Measurements from ENCODE around the gene CDC5L. TPM values are rescaled to one million over a fixed set of nuclear protein-coding genes. Genes with fewer than 3 reads are reported as not detected.
"Not testable (repeated sequence)": the region's sequence is repeated elsewhere in the genome, so short reads cannot be mapped to it uniquely, and the experiment has no call there.

The CDC5L gene
- total and polyA plus RNA-seq, 3 experiments from 2014 or later, result 14.9 to 29.9 (median 27.4) TPM

- Mint-ChIP-seq H3K27ac (peak overlapping the region in 1 of 8 donors; percentile 19), H3K4me1 (peaks cover 24 to 32% (median 30%) of the 10 kb centered on the region in 3 donors), H3K9me3 (peaks cover 16 to 22% (median 20%) of the 10 kb centered on the region in 5 donors), H3K36me3 (peaks cover 28 to 81% (median 40%) of the 10 kb centered on the region in 3 donors), H3K27me3 (no peaks in the 10 kb centered on the region), H3K4me3 (no peak overlapping the region)
- no peaks in the 10 kb centered on the region for H3K27me3 ChIP-seq (ENCODE audit: insufficient read depth, low read length, poor library complexity, severe bottlenecking)
- no peak for DNase-seq
- no peaks in the 10 kb centered on the region for H3K9me3 ChIP-seq (ENCODE audit: low read length)
- peaks cover 7% of the 10 kb centered on the region for H3K36me3 ChIP-seq (ENCODE audit: insufficient read depth, low read length)
- CTCF ChIA-PET, result no interaction called here
- H3K27ac ChIP-seq (ENCODE audit: low read depth, low read length), result no peak overlapping the region
- H3K4me1 ChIP-seq (ENCODE audit: insufficient read depth, low read length), result no peaks in the 10 kb centered on the region
- no peak overlapping the region for H3K4me3 ChIP-seq (ENCODE audit: low read length)
- POLR2A ChIA-PET, result no interaction called here
Measured at GRCh38 chr6:44439270-44440045, 52.0 kb downstream of the CDC5L start.

DNA sequence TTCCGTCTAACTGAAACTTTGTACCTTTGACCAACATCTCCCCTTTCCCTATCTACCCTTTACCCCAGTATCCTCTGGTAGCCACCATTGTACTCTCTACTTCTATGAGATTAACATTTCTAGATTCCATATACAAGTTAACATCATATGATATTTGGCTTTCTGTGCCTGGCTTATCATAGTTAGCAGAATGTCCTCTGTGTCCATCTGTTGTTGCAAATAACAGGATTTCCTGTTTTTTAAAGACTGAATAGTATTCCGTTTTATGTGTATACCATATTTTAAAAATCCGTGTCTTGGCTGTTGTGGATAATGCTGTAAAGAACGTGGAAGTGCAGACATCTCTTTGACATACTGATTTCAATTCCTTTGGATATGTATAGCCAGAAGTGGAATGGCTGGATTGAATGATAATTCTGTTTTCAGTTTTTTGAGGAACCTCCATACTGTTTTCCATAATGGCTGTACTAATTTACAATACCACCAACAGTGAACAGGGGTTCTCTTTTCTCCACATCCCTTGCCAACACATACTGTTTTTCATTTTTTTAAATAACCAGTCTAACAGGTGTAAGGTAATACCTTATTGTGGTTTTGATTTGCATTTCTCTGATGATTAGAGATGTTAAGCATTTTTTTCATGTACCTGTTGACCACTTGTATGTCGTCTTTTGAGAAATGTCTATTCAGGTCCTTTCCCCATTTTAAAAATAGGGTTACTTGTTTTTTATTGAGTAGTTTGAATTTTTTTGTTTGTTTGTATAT lies 53.8 kb downstream of the CDC5L start:
- DNase-seq, result no peak
- Histone ChIP-seq H3K27ac (ENCODE audit: low read depth, low read length) (no peak overlapping the region), H3K27me3 (ENCODE audit: insufficient read depth, low read length, poor library complexity, severe bottlenecking) (no peaks in the 10 kb centered on the region), H3K4me1 (ENCODE audit: insufficient read depth, low read length) (no peaks in the 10 kb centered on the region), H3K9me3 (ENCODE audit: low read length) (no peaks in the 10 kb centered on the region), H3K36me3 (ENCODE audit: insufficient read depth, low read length) (peaks cover 12% of the 10 kb centered on the region), H3K4me3 (ENCODE audit: low read length) (no peak overlapping the region)
- CTCF ChIA-PET, result no interaction called here
- H3K4me1 Mint-ChIP-seq, result peaks cover 13 to 32% (median 21%) of the 10 kb centered on the region in 3 donors
- no peak overlapping the region for H3K27ac Mint-ChIP-seq
- peaks cover 16 to 22% (median 20%) of the 10 kb centered on the region in 5 donors for H3K9me3 Mint-ChIP-seq
- peaks cover 28 to 83% (median 40%) of the 10 kb centered on the region in 3 donors for H3K36me3 Mint-ChIP-seq
- POLR2A ChIA-PET, result no interaction called here
- no peak overlapping the region for H3K4me3 Mint-ChIP-seq
- H3K27me3 Mint-ChIP-seq, result no peaks in the 10 kb centered on the region

GRCh38 chr6:44442236-44442635 lies 54.7 kb downstream of the CDC5L start:
- Mint-ChIP-seq H3K9me3 (peaks cover 16 to 22% (median 20%) of the 10 kb centered on the region in 5 donors), H3K4me1 (peaks cover 8 to 25% (median 18%) of the 10 kb centered on the region in 3 donors), H3K36me3 (peaks cover 28 to 84% (median 40%) of the 10 kb centered on the region in 3 donors), H3K27me3 (no peaks in the 10 kb centered on the region), H3K4me3 (no peak overlapping the region), H3K27ac (no peak overlapping the region)
- no peak for DNase-seq
- Histone ChIP-seq H3K27ac (ENCODE audit: low read depth, low read length) (no peak overlapping the region), H3K36me3 (ENCODE audit: insufficient read depth, low read length) (peaks cover 17% of the 10 kb centered on the region), H3K4me1 (ENCODE audit: insufficient read depth, low read length) (no peaks in the 10 kb centered on the region), H3K4me3 (ENCODE audit: low read length) (no peak overlapping the region), H3K27me3 (ENCODE audit: insufficient read depth, low read length, poor library complexity, severe bottlenecking) (no peaks in the 10 kb centered on the region), H3K9me3 (ENCODE audit: low read length) (no peaks in the 10 kb centered on the region)
- CTCF ChIA-PET, result no interaction called here
- POLR2A ChIA-PET, result no interaction called here

GRCh38 chr6:44442833-44443444 lies 55.4 kb downstream of the CDC5L start:
- Histone ChIP-seq H3K27me3 (ENCODE audit: insufficient read depth, low read length, poor library complexity, severe bottlenecking) (no peaks in the 10 kb centered on the region), H3K36me3 (ENCODE audit: insufficient read depth, low read length) (peaks cover 21% of the 10 kb centered on the region), H3K27ac (ENCODE audit: low read depth, low read length) (no peak overlapping the region), H3K4me3 (ENCODE audit: low read length) (no peak overlapping the region), H3K4me1 (ENCODE audit: insufficient read depth, low read length) (no peaks in the 10 kb centered on the region), H3K9me3 (ENCODE audit: low read length) (no peaks in the 10 kb centered on the region)
- Mint-ChIP-seq H3K9me3 (peaks cover 16 to 22% (median 20%) of the 10 kb centered on the region in 5 donors), H3K36me3 (peaks cover 35 to 85% (median 40%) of the 10 kb centered on the region in 3 donors), H3K27me3 (no peaks in the 10 kb centered on the region), H3K4me3 (no peak overlapping the region), H3K27ac (no peak overlapping the region), H3K4me1 (peaks cover 8 to 18% (median 15%) of the 10 kb centered on the region in 3 donors)
- DNase-seq, result no peak
- POLR2A ChIA-PET, result no interaction called here
- CTCF ChIA-PET, result no interaction called here

GRCh38 chr6:44444853-44445252 lies 57.3 kb downstream of the CDC5L start:
- H3K9me3 Mint-ChIP-seq, result peaks cover 16 to 22% (median 20%) of the 10 kb centered on the region in 5 donors
- ChIA-PET POLR2A (no interaction called here), CTCF (interaction anchor here (2.0 kb wide), 1 partner anchor 10 kb away, joined by 6 read pairs; no protein-coding TSS in a partner anchor)
- no peaks in the 10 kb centered on the region for H3K9me3 ChIP-seq (ENCODE audit: low read length)
- H3K27ac Mint-ChIP-seq, result no peak overlapping the region
- H3K27me3 ChIP-seq (ENCODE audit: insufficient read depth, low read length, poor library complexity, severe bottlenecking), result no peaks in the 10 kb centered on the region
- no peak overlapping the region for H3K4me3 ChIP-seq (ENCODE audit: low read length)
- no peak overlapping the region for H3K4me3 Mint-ChIP-seq
- H3K36me3 Mint-ChIP-seq, result peaks cover 33 to 78% (median 33%) of the 10 kb centered on the region in 3 donors
- H3K36me3 ChIP-seq (ENCODE audit: insufficient read depth, low read length), result peaks cover 24% of the 10 kb centered on the region
- H3K27me3 Mint-ChIP-seq, result no peaks in the 10 kb centered on the region
- H3K4me1 ChIP-seq (ENCODE audit: insufficient read depth, low read length), result no peaks in the 10 kb centered on the region
- H3K4me1 Mint-ChIP-seq, result peaks cover 3 to 12% (median 5%) of the 10 kb centered on the region in 3 donors
- no peak overlapping the region for H3K27ac ChIP-seq (ENCODE audit: low read depth, low read length)
- no peak for DNase-seq

DNA sequence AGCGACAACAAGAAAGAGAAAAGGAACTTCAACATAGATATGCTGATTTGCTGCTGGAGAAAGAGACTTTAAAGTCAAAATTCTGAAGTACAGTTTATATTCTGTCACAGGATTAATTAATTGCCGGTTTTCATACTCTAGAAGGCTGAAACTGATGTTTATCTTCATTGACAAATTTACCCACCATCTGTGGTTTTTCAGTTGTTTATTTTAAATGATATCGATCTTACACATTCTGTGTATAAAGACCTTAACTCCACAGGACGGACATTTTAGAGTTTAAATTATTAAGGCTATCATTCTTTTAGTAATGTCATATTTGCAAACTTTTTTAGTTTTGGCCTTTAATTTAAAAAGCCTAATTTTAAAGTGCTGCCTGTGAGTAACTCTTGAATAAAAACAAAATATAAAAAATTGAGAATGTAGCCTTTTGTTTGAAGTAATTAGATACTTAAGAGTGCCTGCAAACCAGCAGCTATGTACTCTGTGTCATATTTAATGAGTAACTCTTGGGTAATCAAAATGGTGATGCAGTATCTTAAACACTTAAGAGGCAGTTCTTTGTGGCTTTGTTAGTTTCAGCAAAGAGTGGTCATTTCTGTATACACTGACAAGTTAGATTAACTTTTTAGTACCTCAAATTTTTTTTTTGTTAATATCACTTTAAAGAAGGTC lies 59.3 kb downstream of the CDC5L start:
- POLR2A ChIA-PET, result no interaction called here
- H3K36me3 ChIP-seq (ENCODE audit: insufficient read depth, low read length), result peaks cover 16% of the 10 kb centered on the region

DNA sequence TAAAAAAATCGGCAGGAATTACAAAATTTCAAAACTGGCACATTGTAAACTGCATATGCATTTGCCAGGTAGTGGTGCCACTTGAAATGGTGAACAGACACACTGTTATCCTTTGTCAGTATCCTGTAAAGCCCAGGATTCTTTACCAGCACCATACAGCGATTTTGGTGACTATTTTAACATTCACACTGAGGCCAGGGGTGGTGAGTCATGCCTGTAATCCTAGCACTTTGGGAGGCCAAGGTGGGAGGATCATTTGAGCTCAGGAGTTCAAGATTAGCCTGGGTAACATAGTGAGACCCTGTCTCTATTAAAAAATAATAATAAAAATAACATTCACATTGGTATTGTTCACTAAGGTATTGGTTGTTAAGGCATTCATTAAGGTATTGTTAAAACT lies 61.7 kb downstream of the CDC5L start:
- H3K36me3 Mint-ChIP-seq, result peaks cover 1 to 64% (median 25%) of the 10 kb centered on the region in 3 donors
- H3K9me3 ChIP-seq (ENCODE audit: low read length); H3K4me1 Mint-ChIP-seq; H3K27ac Mint-ChIP-seq; H3K4me3 Mint-ChIP-seq; H3K4me3 ChIP-seq (ENCODE audit: low read length); DNase-seq; H3K27me3 ChIP-seq (ENCODE audit: insufficient read depth, low read length, poor library complexity, severe bottlenecking); H3K27ac ChIP-seq (ENCODE audit: low read depth, low read length); H3K4me1 ChIP-seq (ENCODE audit: insufficient read depth, low read length); CTCF ChIA-PET; H3K9me3 Mint-ChIP-seq; H3K27me3 Mint-ChIP-seq: not testable (repeated sequence)
- POLR2A ChIA-PET, result interaction anchor here (0.7 kb wide), 1 partner anchor 1034 kb away, joined by 4 read pairs; no protein-coding TSS in a partner anchor
- peaks cover 16% of the 10 kb centered on the region for H3K36me3 ChIP-seq (ENCODE audit: insufficient read depth, low read length)

More for the DNA sequence above, 59.3 kb downstream of the CDC5L start:
- Histone ChIP-seq H3K9me3 (ENCODE audit: low read length) (no peaks in the 10 kb centered on the region), H3K4me1 (ENCODE audit: insufficient read depth, low read length) (no peaks in the 10 kb centered on the region), H3K27ac (ENCODE audit: low read depth, low read length) (no peak overlapping the region), H3K4me3 (ENCODE audit: low read length) (no peak overlapping the region), H3K27me3 (ENCODE audit: insufficient read depth, low read length, poor library complexity, severe bottlenecking) (no peaks in the 10 kb centered on the region)
- DNase-seq, result no peak
- Mint-ChIP-seq H3K27me3 (no peaks in the 10 kb centered on the region), H3K9me3 (peaks cover 8 to 20% (median 18%) of the 10 kb centered on the region in 5 donors), H3K36me3 (peaks cover 22 to 73% (median 32%) of the 10 kb centered on the region in 3 donors), H3K27ac (no peak overlapping the region), H3K4me1 (peaks cover 3 to 9% (median 8%) of the 10 kb centered on the region in 3 donors), H3K4me3 (no peak overlapping the region)
- CTCF ChIA-PET, result interaction anchor here (2.0 kb wide), 1 partner anchor 9 kb away, joined by 6 read pairs; no protein-coding TSS in a partner anchor
